HepG2 (cell line): Measurements from ENCODE around the gene CYP26A1. TPM values are rescaled to one million over a fixed set of nuclear protein-coding genes. Genes with fewer than 3 reads are reported as not detected.

Source experiments
- ATAC-seq: fragments of 200-7000 bp; cut with Tn5 transposase; 3 replicates; pipeline ENCODE4 v1.9.1; 2020; ENCODE audit warnings: mild to moderate bottlenecking, moderate library complexity
- BruUV-seq: library from RNA; stranded (reverse); fragments of 400-500 nt; replicated peaks from 2 replicates; lab custom pipeline; 2021; lab: Mats Ljungman, UMichigan
- CTCF ChIA-PET: fragments of 300-600 bp; formaldehyde crosslinking; extraction: SDS; loops from one replicate; lab custom pipeline; 2021; ENCODE audit warnings: low total read pairs, inconsistent platforms, low intra/inter-chr PET ratio; lab: Yijun Ruan, JAX
- POLR2A ChIA-PET: fragments of 350-600 bp; sonication (Branson Sonifier 250); formaldehyde crosslinking; loops from one replicate; lab custom pipeline; 2020; ENCODE audit warnings: antibody characterized with exemption, inconsistent platforms; lab: Yijun Ruan, JAX
- DNase-seq: peaks from one replicate; pipeline ENCODE4 v3.0.0-alpha.2; 2015; ENCODE audit warnings: low spot score
- FAIRE-seq: peaks from 3 replicates; lab custom pipeline; 2011; peaks lifted over from hg19 to GRCh38; lab: Jason Lieb, UNC
- H2AFZ ChIP-seq: one replicate; pipeline ENCODE4 v1.6.1; 2011; ENCODE audit warnings: low read length, inconsistent platforms
- H3K27ac ChIP-seq: fragments of 300-600 bp; 3 replicates; pipeline ENCODE4 v1.8.0; 2011; ENCODE audit warnings: mixed run types, mild to moderate bottlenecking, mixed read lengths, low read length, inconsistent platforms; ENCODE audit not compliant: insufficient read depth; ENCODE audit errors: extremely low read length
- H3K27me3 ChIP-seq, 2 experiments: fragments of 200-600 bp in 1 of 2; 2 replicates in 1 of 2; 3 replicates in 1 of 2; pipeline versions ENCODE4 v1.6.0 to v1.8.0; 2011; ENCODE audit warnings: low read length in 2 of 2, mild to moderate bottlenecking in 2 of 2, moderate library complexity in 2 of 2, inconsistent platforms in 1 of 2; ENCODE audit not compliant: insufficient read depth in 2 of 2, control insufficient read depth in 1 of 2
- H3K36me3 ChIP-seq, 2 experiments: fragments of 200-600 bp in 1 of 2; replicated peaks in 1 of 2; 2 replicates in 1 of 2; 3 replicates in 1 of 2; pipeline versions ENCODE4 v1.5.1 to v1.8.0; 2011; ENCODE audit warnings: low read length in 2 of 2, inconsistent platforms in 1 of 2; ENCODE audit not compliant: insufficient read depth in 2 of 2, control insufficient read depth in 1 of 2
- H3K4me1 ChIP-seq: 2 replicates; pipeline ENCODE4 v1.5.1; 2012; ENCODE audit warnings: low read length, inconsistent platforms; ENCODE audit not compliant: insufficient read depth
- H3K4me2 ChIP-seq: 2 replicates; pipeline ENCODE4 v1.6.0; 2011; ENCODE audit warnings: low read depth, low read length, inconsistent platforms
- H3K4me3 ChIP-seq, 3 experiments: fragments of 200-600 bp in 1 of 3; sonication (generic), shearing (Covaris generic) in 1 of 3; replicated peaks in 1 of 3; 2 replicates each; pipeline ENCODE4 v1.5.1; 2011 to 2016; ENCODE audit warnings: low read length in 3 of 3, inconsistent platforms in 2 of 3, low read depth in 2 of 3, mild to moderate bottlenecking in 2 of 3, control low read depth in 1 of 3, mixed read lengths in 1 of 3; ENCODE audit not compliant: insufficient read depth in 1 of 3
- H3K79me2 ChIP-seq: one replicate; pipeline ENCODE4 v1.6.1; 2011; ENCODE audit warnings: low read length, inconsistent platforms; ENCODE audit not compliant: insufficient read depth
- H3K9ac ChIP-seq: 2 replicates; pipeline ENCODE4 v1.6.0; 2011; ENCODE audit warnings: mild to moderate bottlenecking, low read depth, low read length, inconsistent platforms; ENCODE audit not compliant: insufficient read depth
- H3K9me3 ChIP-seq: 2 replicates; pipeline ENCODE4 v1.5.1; 2012; ENCODE audit warnings: mild to moderate bottlenecking, low read length
- H4K20me1 ChIP-seq: 2 replicates; pipeline ENCODE4 v1.6.0; 2011; ENCODE audit warnings: inconsistent platforms, mild to moderate bottlenecking, low read length, moderate library complexity; ENCODE audit not compliant: insufficient read depth
- ATF7-NPFF ChIP-seq: sonication (generic); formaldehyde crosslinking; IDR thresholded peaks from 2 replicates; pipeline ENCODE4 v1.8.1; 2023; ENCODE audit warnings: mild to moderate bottlenecking, low read depth, missing genetic modification reagents, moderate library complexity
- CC2D1A ChIP-seq: sonication (generic); formaldehyde crosslinking; IDR thresholded peaks from 2 replicates; pipeline ENCODE4 v1.8.1; 2023; ENCODE audit warnings: mild to moderate bottlenecking, missing genetic modification reagents
- ELF4 ChIP-seq: sonication (generic); formaldehyde crosslinking; IDR thresholded peaks from 2 replicates; pipeline ENCODE4 v1.5.0; 2020; ENCODE audit warnings: missing genetic modification reagents, mild to moderate bottlenecking, moderate library complexity, borderline replicate concordance
- HOXA3 ChIP-seq: sonication (generic); formaldehyde crosslinking; IDR thresholded peaks from 2 replicates; pipeline ENCODE4 v1.5.0; 2020; ENCODE audit warnings: missing genetic modification reagents
- MBNL3 ChIP-seq: fragments of 250-450 bp; sonication (Bioruptor Pico); conservative IDR thresholded peaks from 2 replicates; pipeline ENCODE4 v1.8.0; 2022; ENCODE audit warnings: mild to moderate bottlenecking, inconsistent platforms
- NCOR1 ChIP-seq: fragments of 200-600 bp; sonication (generic); IDR thresholded peaks from 2 replicates; pipeline ENCODE4 v1.7.0; 2017; ENCODE audit warnings: antibody characterized with exemption, low read length, borderline replicate concordance
- PITX1 ChIP-seq: sonication (generic); formaldehyde crosslinking; IDR thresholded peaks from 2 replicates; pipeline ENCODE4 v1.5.1; 2020; ENCODE audit warnings: mild to moderate bottlenecking, missing genetic modification reagents
- SMAD9 ChIP-seq: sonication (generic); formaldehyde crosslinking; IDR thresholded peaks from 2 replicates; pipeline ENCODE4 v1.5.1; 2020; ENCODE audit warnings: mild to moderate bottlenecking, missing genetic modification reagents
- SNAI1 ChIP-seq: sonication (generic); formaldehyde crosslinking; IDR thresholded peaks from 2 replicates; pipeline ENCODE4 v1.5.0; 2020; ENCODE audit warnings: mild to moderate bottlenecking, missing genetic modification reagents, borderline replicate concordance
- SRSF9 ChIP-seq: fragments of 200-400 bp; formaldehyde crosslinking; IDR thresholded peaks from 2 replicates; pipeline ENCODE4 v1.6.1; 2018; ENCODE audit warnings: borderline replicate concordance, mild to moderate bottlenecking, low read depth, low read length; ENCODE audit not compliant: insufficient read depth, poor library complexity, severe bottlenecking
- TAF1 ChIP-seq: sonication (generic); formaldehyde crosslinking; IDR thresholded peaks from 2 replicates; pipeline ENCODE4 v1.4.0; 2020; ENCODE audit warnings: missing genetic modification reagents
- ZNF33A ChIP-seq: sonication (generic); formaldehyde crosslinking; IDR thresholded peaks from 2 replicates; pipeline ENCODE4 v1.5.1; 2020; ENCODE audit warnings: missing genetic modification reagents, mild to moderate bottlenecking, moderate library complexity, borderline replicate concordance
- ZNF460 ChIP-seq: sonication (generic); formaldehyde crosslinking; IDR thresholded peaks from 2 replicates; pipeline ENCODE4 v1.5.1; 2020; ENCODE audit warnings: missing genetic modification reagents, mild to moderate bottlenecking, borderline replicate concordance
- ZNF841 ChIP-seq: sonication (generic); formaldehyde crosslinking; IDR thresholded peaks from 2 replicates; pipeline ENCODE4 v1.8.1; 2023; ENCODE audit warnings: missing genetic modification reagents, borderline replicate concordance
- in situ Hi-C: cut with HindIII; loops from 2 replicates; pipeline ENCODE4 v1.10.0; 2017; ENCODE audit warnings: low pct_unique_long_range_greater_than_20kb; ENCODE audit not compliant: extremely low pct_ligation_motif_present
- intact Hi-C: fragments of 100-400 bp; cut with micrococcal nuclease; formaldehyde crosslinking; loops from one replicate; pipeline ENCODE4 v1.10.0; 2022; ENCODE audit not compliant: unreplicated experiment
- polyA plus RNA-seq, 8 experiments: library from polyadenylated mRNA; depleted of rRNA in 3 of 8; stranded (reverse) in 7 of 8; unstranded in 1 of 8; fragments of >200 nt; fragmentation: Illumina TruSeq in 4 of 8; extraction: Trizol in 4 of 8; gene quantifications; 2 replicates each; pipeline versions ENCODE4 v1.2.1 to v1.2.3, GENCODE V29; 2011 to 2016; ENCODE audit warnings: low read depth in 4 of 8, missing spikeins in 1 of 8, mixed read lengths in 1 of 8; ENCODE audit not compliant: insufficient read depth in 1 of 8
- total RNA-seq, 5 experiments: library from RNA; depleted of rRNA; stranded (reverse); fragments of >200 nt; fragmentation: Illumina TruSeq; extraction: Trizol; gene quantifications; 2 replicates each; pipeline ENCODE4 v1.2.3, GENCODE V29; 2016; ENCODE audit warnings: low read depth in 1 of 5
- TF ChIP-seq, protein P1 (sequence below): sonication (generic); formaldehyde crosslinking; IDR thresholded peaks from 2 replicates; pipeline ENCODE4 v1.4.0; 2020; ENCODE audit warnings: missing genetic modification reagents

CYP26A1 gene
- total and polyA plus RNA-seq, 2 of the 13 experiments (the other 11 are each of a cell fraction or from before 2014, with no cell fraction given), result 0.15 TPM; not detected in 1

DNA sequence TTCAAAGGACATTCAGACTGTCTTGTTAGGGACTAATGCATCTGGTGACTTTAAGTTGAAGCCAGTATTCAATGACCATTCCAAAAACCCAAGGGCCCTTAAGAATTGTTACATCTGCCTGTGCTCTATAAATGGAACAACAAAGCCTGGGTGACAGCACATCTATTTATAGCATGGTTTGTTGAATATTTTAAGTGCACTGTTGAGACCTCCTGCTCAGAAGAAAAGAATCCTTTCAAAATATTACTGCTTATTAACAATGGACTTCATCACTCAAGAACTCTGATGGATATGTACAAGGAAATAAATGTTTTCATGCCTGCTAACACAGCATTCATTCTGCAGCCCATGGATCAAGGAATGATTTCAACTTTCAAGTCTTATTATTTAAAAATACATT, 46.2 kb upstream of the CYP26A1 start:
- no peaks in the 10 kb centered on the region for H3K9me3 ChIP-seq
- no peak overlapping the region for H2AFZ ChIP-seq
- TF ChIP-seq SNAI1 (CRISPR knock-in tag) (no peak), HOXA3 (CRISPR knock-in tag) (no peak), SMAD9 (no peak), TAF1 (no peak), PITX1 (CRISPR knock-in tag) (no peak), ZNF460 (CRISPR knock-in tag) (no peak), ZNF841 (no peak), CC2D1A (CRISPR knock-in tag) (no peak), SRSF9 (no peak), NCOR1 (no peak), ZNF33A (CRISPR knock-in tag) (no peak), ATF7-NPFF (no peak), MBNL3 (CRISPR knock-in tag) (no peak), ELF4 (CRISPR knock-in tag) (no peak)
- TF ChIP-seq, protein P1, sequence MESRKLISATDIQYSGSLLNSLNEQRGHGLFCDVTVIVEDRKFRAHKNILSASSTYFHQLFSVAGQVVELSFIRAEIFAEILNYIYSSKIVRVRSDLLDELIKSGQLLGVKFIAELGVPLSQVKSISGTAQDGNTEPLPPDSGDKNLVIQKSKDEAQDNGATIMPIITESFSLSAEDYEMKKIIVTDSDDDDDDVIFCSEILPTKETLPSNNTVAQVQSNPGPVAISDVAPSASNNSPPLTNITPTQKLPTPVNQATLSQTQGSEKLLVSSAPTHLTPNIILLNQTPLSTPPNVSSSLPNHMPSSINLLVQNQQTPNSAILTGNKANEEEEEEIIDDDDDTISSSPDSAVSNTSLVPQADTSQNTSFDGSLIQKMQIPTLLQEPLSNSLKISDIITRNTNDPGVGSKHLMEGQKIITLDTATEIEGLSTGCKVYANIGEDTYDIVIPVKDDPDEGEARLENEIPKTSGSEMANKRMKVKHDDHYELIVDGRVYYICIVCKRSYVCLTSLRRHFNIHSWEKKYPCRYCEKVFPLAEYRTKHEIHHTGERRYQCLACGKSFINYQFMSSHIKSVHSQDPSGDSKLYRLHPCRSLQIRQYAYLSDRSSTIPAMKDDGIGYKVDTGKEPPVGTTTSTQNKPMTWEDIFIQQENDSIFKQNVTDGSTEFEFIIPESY (CRISPR knock-in tag), result no peak
- no peaks in the 10 kb centered on the region for H4K20me1 ChIP-seq
- peaks cover 35% of the 10 kb centered on the region for H3K4me1 ChIP-seq
- intact Hi-C loops (no loop called here), in situ Hi-C loops (no loop called here)
- ChIA-PET CTCF (no interaction called here), POLR2A (no interaction called here)
- H3K27ac ChIP-seq, result no peak overlapping the region
- no peaks in the 10 kb centered on the region for H3K79me2 ChIP-seq
- FAIRE-seq (no peak), DNase-seq (no peak), ATAC-seq (no peak)
- no peak overlapping the region for H3K4me2 ChIP-seq
- BruUV-seq, result no TSS peak
- no peak overlapping the region for H3K9ac ChIP-seq
- no peak overlapping the region for H3K4me3 ChIP-seq
- H3K27me3 ChIP-seq, result no peaks in the 10 kb centered on the region
- no peaks in the 10 kb centered on the region; a peak in 1 of 5 replicates for H3K36me3 ChIP-seq
